DMS 273 treated with DMSO at 0.1 percent for 48 hours (cell line): ENCODE measurements around the gene CDK5RAP2.
"Not testable (repeated sequence)": the region's sequence is repeated elsewhere in the genome, so short reads cannot be mapped to it uniquely, and the experiment has no call there.

Experiments used
- DNase-seq: peaks from one replicate; lab custom pipeline; 2025; lab: John Stamatoyannopoulos, UW

The CDK5RAP2 gene

GRCh38 chr9:120592210-120592609 lies 12.2 kb upstream of the CDK5RAP2 start:
- DNase-seq = no peak

GRCh38 chr9:120587328-120587727 lies 7.4 kb upstream of the CDK5RAP2 start:
- no peak for DNase-seq

- peak; percentile 87 for DNase-seq
These were observed 4.0 kb upstream of the CDK5RAP2 start for GRCh38 chr9:120583958-120584369.

- DNase-seq = no peak
These were observed 572 bp downstream of the CDK5RAP2 start for GRCh38 chr9:120579139-120580050.

- DNase-seq = no peak
These were observed 5.5 kb downstream of the CDK5RAP2 start for GRCh38 chr9:120574473-120574872.

GRCh38 chr9:120572472-120572871 lies 7.5 kb downstream of the CDK5RAP2 start:
- DNase-seq = no peak

- DNase-seq = no peak
These were observed 8.3 kb downstream of the CDK5RAP2 start for GRCh38 chr9:120571443-120572257.

- no peak for DNase-seq
These were observed 9.7 kb downstream of the CDK5RAP2 start for GRCh38 chr9:120570296-120570695.

GRCh38 chr9:120569556-120569955 lies 10.4 kb downstream of the CDK5RAP2 start:
- DNase-seq = no peak

GRCh38 chr9:120568816-120569215 lies 11.2 kb downstream of the CDK5RAP2 start:
- DNase-seq = no peak

GRCh38 chr9:120567874-120568273 lies 12.1 kb downstream of the CDK5RAP2 start:
- DNase-seq = no peak

GRCh38 chr9:120567081-120567480 lies 12.9 kb downstream of the CDK5RAP2 start:
- DNase-seq = no peak

- DNase-seq = no peak
These were observed 15.4 kb downstream of the CDK5RAP2 start for GRCh38 chr9:120564589-120564988.

- DNase-seq = no peak
These were observed 17.0 kb downstream of the CDK5RAP2 start for GRCh38 chr9:120562861-120563443.

- no peak for DNase-seq
These were observed 18.3 kb downstream of the CDK5RAP2 start for GRCh38 chr9:120561709-120562108.

- DNase-seq = no peak
These were observed 20.4 kb downstream of the CDK5RAP2 start for GRCh38 chr9:120559546-120559945.

GRCh38 chr9:120558454-120558853 lies 21.5 kb downstream of the CDK5RAP2 start:
- no peak for DNase-seq

GRCh38 chr9:120557205-120557604 lies 22.8 kb downstream of the CDK5RAP2 start:
- DNase-seq = no peak

GRCh38 chr9:120556775-120557174 lies 23.2 kb downstream of the CDK5RAP2 start:
- no peak for DNase-seq

- no peak for DNase-seq
These were observed 24.1 kb downstream of the CDK5RAP2 start for GRCh38 chr9:120555839-120556238.

- DNase-seq = not testable (repeated sequence)
These were observed 27.7 kb downstream of the CDK5RAP2 start for GRCh38 chr9:120552210-120552704.
